H1 (cell line): Measurements from ENCODE around the gene TPH2. TPM values are rescaled to one million over a fixed set of nuclear protein-coding genes. Genes with fewer than 3 reads are reported as not detected.

ENCODE experiments used
- CTCF ChIA-PET: fragments of 300-600 bp; sonication (Branson Sonifier 250); formaldehyde crosslinking; loops from one replicate; lab custom pipeline; 2021; ENCODE audit not compliant: partially characterized antibody; lab: Charles Lee
- POLR2A ChIA-PET: fragments of 300-600 bp; sonication (Branson Sonifier 250); formaldehyde crosslinking; loops from one replicate; lab custom pipeline; 2021; ENCODE audit warnings: inconsistent platforms; ENCODE audit not compliant: partially characterized antibody; lab: Charles Lee
- DNase-seq, 2 experiments: peaks; one replicate each; pipeline versions ENCODE4 v3.0.0 to v3.0.0-alpha.2; 2010 to 2022; ENCODE audit warnings: low spot score in 2 of 2, low read depth in 1 of 2, mixed read lengths in 1 of 2
- FAIRE-seq: peaks from 2 replicates; lab custom pipeline; 2011; peaks lifted over from hg19 to GRCh38; lab: Jason Lieb, UNC
- H2AFZ ChIP-seq: 2 replicates; pipeline ENCODE4 v1.8.1; 2012; ENCODE audit warnings: low read length, inconsistent platforms
- H2AK5ac ChIP-seq: 2 replicates; pipeline ENCODE4 v1.6.1; 2013; ENCODE audit warnings: low read depth, low read length
- H2BK120ac ChIP-seq: replicated peaks from 2 replicates; pipeline ENCODE3; 2013; ENCODE audit warnings: low read depth, low read length, inconsistent platforms
- H2BK12ac ChIP-seq: 2 replicates; pipeline ENCODE4 v1.6.1; 2013; ENCODE audit warnings: low read depth, low read length
- H2BK15ac ChIP-seq: 2 replicates; pipeline ENCODE4 v1.6.1; 2013; ENCODE audit warnings: low read length
- H2BK20ac ChIP-seq: 2 replicates; pipeline ENCODE4 v1.6.1; 2013; ENCODE audit warnings: low read length
- H2BK5ac ChIP-seq: 2 replicates; pipeline ENCODE4 v1.6.1; 2013; ENCODE audit warnings: low read depth, low read length
- H3K14ac ChIP-seq: 2 replicates; pipeline ENCODE4 v1.6.1; 2013; ENCODE audit warnings: inconsistent platforms; ENCODE audit not compliant: insufficient read length
- H3K18ac ChIP-seq: 2 replicates; pipeline ENCODE4 v1.6.1; 2013; ENCODE audit warnings: low read length; ENCODE audit errors: extremely low read depth
- H3K23ac ChIP-seq: 2 replicates; pipeline ENCODE4 v1.6.1; 2013; ENCODE audit warnings: inconsistent platforms; ENCODE audit not compliant: insufficient read length
- H3K23me2 ChIP-seq: 2 replicates; pipeline ENCODE4 v1.6.1; 2013; ENCODE audit warnings: low read depth, low read length
- H3K27ac ChIP-seq: 2 replicates; pipeline ENCODE4 v1.6.1; 2011; ENCODE audit warnings: low read depth, low read length, inconsistent platforms
- H3K27me3 ChIP-seq, 4 experiments: replicated peaks in 1 of 4; 1 replicate in 1 of 4; 2 replicates in 3 of 4; pipeline versions ENCODE4 v1.6.1 to v1.8.1; 2011 to 2013; ENCODE audit warnings: low read length in 3 of 4, mild to moderate bottlenecking in 3 of 4, inconsistent platforms in 2 of 4, mixed read lengths in 2 of 4, moderate library complexity in 1 of 4; ENCODE audit not compliant: control insufficient read depth in 3 of 4, insufficient read depth in 3 of 4; ENCODE audit errors: extremely low read depth in 1 of 4
- H3K36me3 ChIP-seq, 4 experiments: 2 replicates each; pipeline versions ENCODE4 v1.6.1 to v1.8.1; 2011 to 2013; ENCODE audit warnings: mild to moderate bottlenecking in 4 of 4, low read length in 3 of 4, moderate library complexity in 2 of 4, control low read depth in 1 of 4, inconsistent platforms in 1 of 4; ENCODE audit not compliant: insufficient read depth in 4 of 4, control insufficient read depth in 2 of 4
- H3K4ac ChIP-seq: replicated peaks from 2 replicates; pipeline ENCODE3; 2013; ENCODE audit warnings: low read length, low read depth, mixed read lengths, inconsistent platforms; ENCODE audit not compliant: insufficient read length
- H3K4me1 ChIP-seq, 4 experiments: replicated peaks in 1 of 4; 1 replicate in 1 of 4; 2 replicates in 3 of 4; pipeline versions ENCODE4 v1.6.1 to v1.8.1; 2011 to 2013; ENCODE audit warnings: low read length in 3 of 4, inconsistent platforms in 2 of 4, mixed read lengths in 1 of 4; ENCODE audit not compliant: insufficient read depth in 4 of 4, control insufficient read depth in 3 of 4
- H3K4me2 ChIP-seq, 2 experiments: 2 replicates each; pipeline versions ENCODE4 v1.6.1 to v1.8.1; 2011 to 2013; ENCODE audit warnings: low read depth in 2 of 2, low read length in 2 of 2, control low read depth in 1 of 2, inconsistent platforms in 1 of 2, mild to moderate bottlenecking in 1 of 2; ENCODE audit not compliant: insufficient read depth in 1 of 2
- H3K4me3 ChIP-seq, 4 experiments: fragments of 200-600, 300-600 bp in 1 of 4; sonication (generic), shearing (Covaris generic), sonication (Bioruptor Twin) in 1 of 4; 2 replicates each; pipeline versions ENCODE4 v1.5.1 to v1.8.1; 2011 to 2016; ENCODE audit warnings: low read length in 4 of 4, low read depth in 3 of 4, control low read depth in 2 of 4, inconsistent platforms in 2 of 4, mild to moderate bottlenecking in 2 of 4, mixed read lengths in 1 of 4, moderate library complexity in 1 of 4; ENCODE audit not compliant: insufficient read depth in 2 of 4; ENCODE audit errors: extremely low read depth in 1 of 4
- H3K56ac ChIP-seq: replicated peaks from 2 replicates; pipeline ENCODE3; 2013; ENCODE audit warnings: low read depth, mild to moderate bottlenecking, mixed read lengths, low read length, inconsistent platforms; ENCODE audit not compliant: insufficient read length
- H3K79me1 ChIP-seq: 2 replicates; pipeline ENCODE4 v1.6.1; 2013; ENCODE audit warnings: low read depth, low read length, control low read depth
- H3K79me2 ChIP-seq, 2 experiments: 2 replicates each; pipeline versions ENCODE4 v1.6.1 to v1.8.1; 2012 to 2013; ENCODE audit warnings: low read length in 2 of 2, mild to moderate bottlenecking in 2 of 2, inconsistent platforms in 1 of 2; ENCODE audit not compliant: insufficient read depth in 2 of 2, control insufficient read depth in 1 of 2
- H3K9ac ChIP-seq, 4 experiments: replicated peaks in 1 of 4; 1 replicate in 1 of 4; 2 replicates in 3 of 4; pipeline versions ENCODE4 v1.6.1 to v1.8.1; 2011 to 2013; ENCODE audit warnings: low read depth in 3 of 4, low read length in 3 of 4, control low read depth in 2 of 4, mild to moderate bottlenecking in 2 of 4, moderate library complexity in 2 of 4, inconsistent platforms in 1 of 4; ENCODE audit errors: extremely low read depth in 1 of 4
- H3K9me3 ChIP-seq, 2 experiments: 2 replicates each; pipeline versions ENCODE4 v1.6.1 to v1.8.1; 2012 to 2013; ENCODE audit warnings: mild to moderate bottlenecking in 2 of 2, moderate library complexity in 2 of 2, control low read depth in 1 of 2, inconsistent platforms in 1 of 2, low read depth in 1 of 2, low read length in 1 of 2, mixed read lengths in 1 of 2; ENCODE audit not compliant: insufficient read depth in 2 of 2
- H4K20me1 ChIP-seq, 2 experiments: replicated peaks in 1 of 2; 2 replicates each; pipeline versions ENCODE3 to v1.8.1; 2011 to 2013; ENCODE audit warnings: inconsistent platforms in 2 of 2, low read length in 2 of 2, mild to moderate bottlenecking in 1 of 2; ENCODE audit not compliant: insufficient read depth in 2 of 2, control insufficient read depth in 1 of 2
- H4K5ac ChIP-seq: 2 replicates; pipeline ENCODE4 v1.6.1; 2013; ENCODE audit warnings: low read length, low read depth, mixed read lengths, inconsistent platforms; ENCODE audit not compliant: insufficient read length
- H4K8ac ChIP-seq: 2 replicates; pipeline ENCODE4 v1.8.0; 2013; ENCODE audit warnings: mild to moderate bottlenecking, moderate library complexity, low read length, inconsistent platforms; ENCODE audit not compliant: insufficient read depth; ENCODE audit errors: extremely low read depth
- H4K91ac ChIP-seq: replicated peaks from 2 replicates; pipeline ENCODE3; 2013; ENCODE audit warnings: low read length, mixed read lengths, inconsistent platforms; ENCODE audit not compliant: insufficient read length
- CTBP2 ChIP-seq: IDR thresholded peaks from 2 replicates; pipeline ENCODE4 v1.7.0; 2011; ENCODE audit warnings: borderline replicate concordance, mild to moderate bottlenecking, moderate library complexity, mixed read lengths, low read length; ENCODE audit not compliant: insufficient read depth, insufficient read length
- GABPA ChIP-seq: IDR thresholded peaks from 2 replicates; pipeline ENCODE4 v1.6.1; 2011; ENCODE audit warnings: mild to moderate bottlenecking, low read length, moderate library complexity, borderline replicate concordance; ENCODE audit not compliant: insufficient read depth
- GTF2F1 ChIP-seq: IDR thresholded peaks from 2 replicates; pipeline ENCODE4 v1.6.1; 2012; ENCODE audit warnings: low read depth, low read length, improper control_type of control experiment, borderline replicate concordance
- RAD21 ChIP-seq, 2 experiments: IDR thresholded peaks in 1 of 2; conservative IDR thresholded peaks in 1 of 2; 2 replicates each; pipeline ENCODE4 v1.6.1; 2011; ENCODE audit warnings: low read depth in 2 of 2, low read length in 2 of 2, improper control_type of control experiment in 1 of 2, inconsistent platforms in 1 of 2, mild to moderate bottlenecking in 1 of 2, moderate library complexity in 1 of 2
- RBBP5 ChIP-seq: IDR thresholded peaks from 2 replicates; pipeline ENCODE4 v1.7.1; 2012; ENCODE audit warnings: low read depth, mild to moderate bottlenecking, inconsistent platforms, low read length, moderate library complexity, borderline replicate concordance
- SP4 ChIP-seq: IDR thresholded peaks from 2 replicates; pipeline ENCODE4 v1.6.1; 2012; ENCODE audit warnings: low read length, inconsistent platforms
- SRF ChIP-seq: IDR thresholded peaks from 2 replicates; pipeline ENCODE4 v1.6.1; 2011; ENCODE audit warnings: mild to moderate bottlenecking, low read depth, low read length, moderate library complexity
- ZNF274 ChIP-seq: IDR thresholded peaks from 2 replicates; pipeline ENCODE4 v1.7.0; 2012; ENCODE audit warnings: low read length, borderline replicate concordance; ENCODE audit errors: extremely low read depth
- WGBS, 2 experiments: shearing (Covaris generic) in 1 of 2; methylation state at CpG; one replicate each; pipeline versions ENCODE4 v1.1.6 to v1.1.7; 2013 to 2015; ENCODE audit warnings: low lambda C conversion rate in 2 of 2, mixed read lengths in 2 of 2, inconsistent platforms in 1 of 2, low coverage in 1 of 2, missing lambda C conversion rate in 1 of 2; ENCODE audit not compliant: insufficient replicate concordance in 2 of 2, insufficient coverage in 1 of 2, insufficient read length in 1 of 2; ENCODE audit errors: extremely low coverage in 1 of 2, missing lambda C conversion rate in 1 of 2; 5-methylcytosine and 5-hydroxymethylcytosine counted together
- polyA plus RNA-seq, 7 experiments: library from polyadenylated mRNA; depleted of rRNA in 3 of 7; stranded (reverse) in 5 of 7; unstranded in 2 of 7; fragments of >200 nt in 5 of 7; fragments of 200-250 nt in 2 of 7; gene quantifications; 1 replicate in 5 of 7; 2 replicates in 1 of 7; 4 replicates in 1 of 7; pipeline versions ENCODE4 v1.2.1 to v1.2.3, GENCODE V29; 2011 to 2013; ENCODE audit warnings: missing spikeins in 2 of 7, mixed read lengths in 2 of 7
- total RNA-seq: library from RNA; stranded (reverse); fragmentation: NEBNext Ultra II Directional; extraction: Animal tissue kit (Norgen Biotek cat#: 25700); gene quantifications from 2 replicates; pipeline ENCODE4 v1.2.1, GENCODE V29; 2021

The TPH2 gene
- total and polyA plus RNA-seq, 2 of the 8 experiments (the other 6 are each of a cell fraction or from before 2014, with no cell fraction given), result 0.57 to 1.1 TPM

GRCh38 chr12:72081777-72082176, 143.1 kb downstream of the TPH2 start:
- Histone ChIP-seq H3K9ac (no peak overlapping the region), H2BK120ac (no peak overlapping the region), H2BK5ac (no peak overlapping the region), H3K36me3 (no peaks in the 10 kb centered on the region), H3K79me1 (no peaks in the 10 kb centered on the region), H4K20me1 (no peaks in the 10 kb centered on the region), H3K79me2 (no peaks in the 10 kb centered on the region), H2BK20ac (no peak overlapping the region), H3K23ac (no peak overlapping the region), H3K56ac (no peak overlapping the region), H3K4me1 (peaks cover 0 to 10% (median 0%) of the 10 kb centered on the region in 4 experiments; a peak in 3 of 7 replicates)
- POLR2A ChIA-PET, result no interaction called here
- TF ChIP-seq GTF2F1 (no peak), SP4 (no peak), SRF (no peak), RAD21 (IDR thresholded peaks at IDR 0.05 in 1 of 2, conservative IDR thresholded peaks at IDR 0.05 in 1 of 2; ENCODE audit: low read depth in 2 of 2, low read length in 2 of 2) (peak; percentile 16 to 20; a peak in 2 of 4 replicates), RBBP5 (no peak), GABPA (no peak), ZNF274 (no peak), CTBP2 (no peak)
- TF ChIP-seq, all 59 proteins: peak for 1
- no peak overlapping the region for H3K14ac ChIP-seq
- H3K27ac ChIP-seq, result no peak overlapping the region
- H3K4ac ChIP-seq, result no peak overlapping the region
- no peak for DNase-seq
- no peak overlapping the region for H2BK15ac ChIP-seq
- no peak overlapping the region for H3K4me2 ChIP-seq
- no peaks in the 10 kb centered on the region for H3K27me3 ChIP-seq
- 81% methylated on average over 2 of the region's 2 CpGs; no CpG with 5 or more reads in 1 of the 2 experiments for WGBS, 2 experiments
- no peak overlapping the region for H2AK5ac ChIP-seq
- H3K9me3 ChIP-seq, result no peaks in the 10 kb centered on the region
- no peak overlapping the region for H3K4me3 ChIP-seq
- H4K5ac ChIP-seq, result no peak overlapping the region
- no peak overlapping the region for H4K91ac ChIP-seq
- H2AFZ ChIP-seq, result no peak overlapping the region
- no peak for FAIRE-seq
- H4K8ac ChIP-seq, result no peak overlapping the region
- H3K18ac ChIP-seq, result no peak overlapping the region
- H2BK12ac ChIP-seq, result no peak overlapping the region
- CTCF ChIA-PET, result interaction anchor here (0.8 to 1.9 kb wide), 5 partner anchors 9 to 22 kb away, joined by 3 to 5 read pairs (median 4); no protein-coding TSS in a partner anchor
- no peaks in the 10 kb centered on the region for H3K23me2 ChIP-seq
